Common myeloid progenitor, CD34-positive (primary cell): ENCODE data around the gene OR6B1.

ENCODE experiments used
- CTCF ChIA-PET: fragments of 350-600 bp; sonication (Branson Sonifier 250); formaldehyde crosslinking; loops from one replicate; lab custom pipeline; 2021; ENCODE audit warnings: antibody characterized with exemption; lab: Charles Lee
- POLR2A ChIA-PET: fragments of 350-600 bp; sonication (Branson Sonifier 250); formaldehyde crosslinking; loops from one replicate; lab custom pipeline; 2021; ENCODE audit warnings: antibody characterized with exemption; lab: Charles Lee
- DNase-seq, 3 donors: peaks; one replicate each; pipeline versions ENCODE4 v3.0.0 to v3.0.0-alpha.2; 2013
- H3K27ac ChIP-seq, 2 experiments: 1 replicate in 1 of 2; 2 replicates in 1 of 2; pipeline ENCODE4 v1.7.0; 2013; ENCODE audit warnings: inconsistent platforms in 2 of 2, low read length in 2 of 2, mild to moderate bottlenecking in 2 of 2, low read depth in 1 of 2, moderate library complexity in 1 of 2; ENCODE audit not compliant: severe bottlenecking in 2 of 2, insufficient read depth in 1 of 2, poor library complexity in 1 of 2
- H3K27me3 ChIP-seq, 5 experiments: replicated peaks in 2 of 5; 1 replicate in 3 of 5; 2 replicates in 2 of 5; pipeline versions ENCODE4 v1.6.1 to v1.7.0; 2013; ENCODE audit warnings: low read length in 4 of 5, mild to moderate bottlenecking in 2 of 5, moderate library complexity in 2 of 5, inconsistent platforms in 1 of 5; ENCODE audit not compliant: insufficient read depth in 5 of 5, control insufficient read depth in 4 of 5
- H3K36me3 ChIP-seq, 4 experiments: 1 replicate in 2 of 4; 2 replicates in 2 of 4; pipeline versions ENCODE4 v1.6.1 to v1.7.0; 2013; ENCODE audit warnings: low read length in 3 of 4, control low read depth in 1 of 4, mild to moderate bottlenecking in 1 of 4; ENCODE audit not compliant: control insufficient read depth in 4 of 4, insufficient read depth in 4 of 4
- H3K4me1 ChIP-seq, 4 experiments: 1 replicate in 3 of 4; 2 replicates in 1 of 4; pipeline versions ENCODE4 v1.6.1 to v1.7.1; 2013; ENCODE audit warnings: low read length in 3 of 4, mild to moderate bottlenecking in 3 of 4, control low read depth in 1 of 4, inconsistent platforms in 1 of 4, moderate library complexity in 1 of 4; ENCODE audit not compliant: control insufficient read depth in 4 of 4, insufficient read depth in 4 of 4; ENCODE audit errors: control extremely low read depth in 1 of 4
- H3K4me3 ChIP-seq, 7 experiments: 1 replicate in 4 of 7; 2 replicates in 3 of 7; pipeline versions ENCODE4 v1.5.1 to v1.7.0; 2013; ENCODE audit warnings: mild to moderate bottlenecking in 7 of 7, low read length in 6 of 7, moderate library complexity in 6 of 7, inconsistent platforms in 2 of 7, low read depth in 2 of 7, control low read depth in 1 of 7; ENCODE audit not compliant: insufficient read depth in 4 of 7, control insufficient read depth in 1 of 7; ENCODE audit errors: extremely low read depth in 1 of 7
- H3K9me3 ChIP-seq, 5 experiments: 1 replicate in 4 of 5; 2 replicates in 1 of 5; pipeline versions ENCODE4 v1.6.1 to v1.7.1; 2013; ENCODE audit warnings: low read length in 4 of 5, mild to moderate bottlenecking in 2 of 5, inconsistent platforms in 1 of 5, low read depth in 1 of 5, moderate library complexity in 1 of 5; ENCODE audit not compliant: control insufficient read depth in 4 of 5, insufficient read depth in 2 of 5; ENCODE audit errors: control extremely low read depth in 1 of 5
- WGBS: methylation state at CpG from one replicate; pipeline ENCODE4 v1.1.5; 2013; ENCODE audit not compliant: insufficient coverage; 5-methylcytosine and 5-hydroxymethylcytosine counted together

OR6B1 gene

DNA sequence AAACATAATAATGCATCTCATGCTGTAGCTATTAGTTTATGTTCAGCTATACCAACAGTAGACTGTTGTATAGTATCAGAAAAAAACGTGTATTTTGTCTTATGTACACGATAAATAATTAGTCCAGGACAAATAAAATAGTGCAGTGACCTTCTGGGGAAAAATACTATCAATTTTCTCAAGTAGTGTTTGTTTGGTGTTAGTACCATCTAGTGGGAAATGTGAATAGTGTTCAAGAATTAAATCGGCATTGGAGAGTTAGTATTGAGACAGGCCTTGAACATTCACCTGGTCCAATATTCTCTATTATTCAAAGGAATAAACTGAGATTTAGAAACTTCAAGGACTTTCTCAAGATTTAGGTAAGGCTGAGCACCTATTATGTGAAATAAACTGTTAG lies 26.9 kb downstream of the OR6B1 start:
- ChIA-PET CTCF (interaction anchor here (1.3 to 1.5 kb wide), 4 partner anchors 24 to 536 kb away, joined by 3 to 6 read pairs (median 4); partner anchors contain the start of gene TCAF1), POLR2A (no interaction called here)
- H3K27me3 ChIP-seq, result no peaks in the 10 kb centered on the region
- no peaks in the 10 kb centered on the region for H3K36me3 ChIP-seq
- no peak overlapping the region for H3K27ac ChIP-seq
- H3K9me3 ChIP-seq, result no peaks in the 10 kb centered on the region
- no CpG with 5 or more reads among the region's 3 CpGs for WGBS
- no peaks in the 10 kb centered on the region for H3K4me1 ChIP-seq
- peak; percentile 17 to 63 (median 50) for DNase-seq
- H3K4me3 ChIP-seq, result no peak overlapping the region

DNA sequence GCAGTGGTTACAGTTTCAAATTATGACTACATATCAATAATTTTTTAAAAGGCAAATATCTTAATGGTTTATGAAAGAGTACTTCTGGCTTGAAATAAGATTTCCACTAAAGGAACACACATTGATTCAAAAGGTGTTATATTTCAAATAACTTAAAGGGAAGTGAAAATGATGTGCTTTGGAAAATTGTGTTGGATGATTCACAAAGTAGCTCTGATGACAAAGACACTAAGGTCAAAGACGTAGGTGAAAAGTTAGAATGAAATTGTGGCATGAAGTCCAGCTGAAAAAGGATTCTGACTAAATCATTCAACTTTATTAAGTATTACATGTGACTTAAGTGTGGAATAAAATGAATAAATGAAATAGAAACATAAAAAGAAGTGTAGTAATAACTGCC lies 27.9 kb downstream of the OR6B1 start:
- no peak for DNase-seq
- H3K4me1 ChIP-seq, result peaks cover 0 to 2% (median 0%) of the 10 kb centered on the region in 4 experiments
- H3K36me3 ChIP-seq, result no peaks in the 10 kb centered on the region
- H3K27ac ChIP-seq, result no peak overlapping the region
- ChIA-PET CTCF (interaction anchor here (1.3 to 1.9 kb wide), 3 partner anchors 28 to 291 kb away, joined by 3 to 5 read pairs (median 4); partner anchors contain the start of gene TCAF1), POLR2A (no interaction called here)
- H3K27me3 ChIP-seq, result no peaks in the 10 kb centered on the region
- no CpG with 5 or more reads among the region's 1 CpG for WGBS
- no peak overlapping the region for H3K4me3 ChIP-seq
- no peaks in the 10 kb centered on the region for H3K9me3 ChIP-seq

DNA sequence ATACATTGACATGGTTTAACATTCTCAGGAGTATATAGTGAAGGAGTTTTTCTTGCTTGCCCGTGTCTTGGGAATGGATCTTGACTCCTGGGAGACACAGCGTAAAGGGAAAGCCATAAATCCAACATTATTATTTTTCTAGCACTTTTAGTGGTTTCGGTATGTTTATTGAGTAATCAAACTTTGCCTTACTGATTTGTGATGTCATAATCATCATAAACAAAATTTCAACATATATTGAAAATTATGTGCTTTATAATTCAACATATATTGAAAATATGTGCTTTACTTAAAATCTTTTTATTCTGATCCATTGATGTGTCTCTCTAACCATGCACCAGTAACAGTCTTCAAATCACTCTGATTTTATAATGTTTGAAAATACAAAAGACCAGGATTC lies 28.4 kb downstream of the OR6B1 start:
- H3K27me3 ChIP-seq, result no peaks in the 10 kb centered on the region
- no peak overlapping the region for H3K4me3 ChIP-seq
- DNase-seq, result no peak
- ChIA-PET CTCF (interaction anchor here (1.9 kb wide), 1 partner anchor 292 kb away, joined by 5 read pairs; no protein-coding TSS in a partner anchor), POLR2A (no interaction called here)
- H3K27ac ChIP-seq, result no peak overlapping the region
- no CpG with 5 or more reads among the region's 3 CpGs for WGBS
- no peaks in the 10 kb centered on the region for H3K9me3 ChIP-seq
- no peaks in the 10 kb centered on the region for H3K36me3 ChIP-seq
- H3K4me1 ChIP-seq, result peaks cover 0 to 4% (median 0%) of the 10 kb centered on the region in 4 experiments

DNA sequence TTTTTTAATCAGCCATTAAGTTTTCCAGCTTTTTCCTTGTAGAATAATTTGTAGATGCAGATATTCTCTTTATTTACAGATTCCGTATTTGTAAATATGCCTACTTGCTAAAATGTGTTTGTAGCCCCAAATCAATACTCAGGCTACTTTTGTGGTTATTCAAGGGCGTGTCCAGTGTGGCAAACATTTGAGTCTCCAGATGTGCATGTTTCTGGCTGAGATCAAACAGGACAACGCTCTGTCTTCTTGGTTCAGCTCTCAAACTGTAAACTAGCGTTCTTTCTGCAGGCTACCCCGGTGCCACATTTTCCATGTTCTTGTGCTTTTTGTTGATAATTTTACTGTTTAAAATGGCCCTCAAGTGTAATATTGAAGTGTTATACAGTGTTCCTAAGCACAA lies 32.4 kb downstream of the OR6B1 start:
- DNase-seq, result no peak
- no peak overlapping the region for H3K27ac ChIP-seq
- ChIA-PET CTCF (interaction anchor here (0.6 to 1.2 kb wide), 2 partner anchors 10 kb away, joined by 3 to 4 read pairs; no protein-coding TSS in a partner anchor), POLR2A (no interaction called here)
- WGBS, result no CpG with 5 or more reads among the region's 5 CpGs
- no peaks in the 10 kb centered on the region for H3K36me3 ChIP-seq
- H3K9me3 ChIP-seq, result no peaks in the 10 kb centered on the region
- no peaks in the 10 kb centered on the region for H3K27me3 ChIP-seq
- H3K4me1 ChIP-seq, result peaks cover 0 to 4% (median 0%) of the 10 kb centered on the region in 4 experiments
- no peak overlapping the region for H3K4me3 ChIP-seq

DNA sequence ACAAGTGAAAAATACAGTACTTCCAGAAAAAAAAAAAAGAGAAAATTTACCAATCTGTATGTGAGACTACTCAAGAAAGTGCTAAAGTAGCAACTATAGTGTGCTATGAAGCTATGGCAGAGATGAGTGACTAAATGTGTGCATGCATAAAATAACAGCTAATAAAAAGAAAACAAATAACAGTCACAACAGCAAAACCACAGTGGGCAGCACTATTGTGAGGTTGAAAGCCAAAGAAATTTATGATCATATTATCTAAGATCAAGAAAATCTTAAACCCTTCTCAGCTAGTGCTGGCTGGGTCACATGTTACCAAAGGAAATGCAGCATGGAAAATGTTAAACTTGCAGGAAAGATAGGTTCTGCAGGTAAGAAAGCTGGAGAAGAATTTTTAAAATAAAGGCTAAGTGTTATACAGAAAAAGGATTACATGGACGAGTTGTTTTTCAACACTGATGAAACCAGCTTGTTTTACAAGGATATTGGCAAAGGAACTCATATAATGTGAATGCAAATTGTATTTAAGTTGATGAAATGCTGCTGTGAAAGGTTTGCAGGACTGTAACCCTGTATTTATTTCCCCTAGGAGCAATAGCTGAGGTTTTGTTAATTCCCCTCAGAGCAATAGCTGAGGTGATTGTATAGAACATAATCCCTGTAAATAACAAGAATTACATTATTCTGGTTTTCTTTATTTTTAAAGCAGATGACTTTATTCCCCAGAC lies 33.0 kb downstream of the OR6B1 start:
- Histone ChIP-seq H3K27me3 (no peaks in the 10 kb centered on the region), H3K4me3 (no peak overlapping the region), H3K9me3 (no peaks in the 10 kb centered on the region), H3K4me1 (peaks cover 0 to 4% (median 0%) of the 10 kb centered on the region in 4 experiments), H3K27ac (no peak overlapping the region), H3K36me3 (no peaks in the 10 kb centered on the region)
- CTCF ChIA-PET, result interaction anchor here (1.2 kb wide), 1 partner anchor 9 kb away, joined by 4 read pairs; no protein-coding TSS in a partner anchor
- no peak for DNase-seq
- WGBS, result 40% methylated on average over 1 of the region's 1 CpG
- POLR2A ChIA-PET, result no interaction called here

DNA sequence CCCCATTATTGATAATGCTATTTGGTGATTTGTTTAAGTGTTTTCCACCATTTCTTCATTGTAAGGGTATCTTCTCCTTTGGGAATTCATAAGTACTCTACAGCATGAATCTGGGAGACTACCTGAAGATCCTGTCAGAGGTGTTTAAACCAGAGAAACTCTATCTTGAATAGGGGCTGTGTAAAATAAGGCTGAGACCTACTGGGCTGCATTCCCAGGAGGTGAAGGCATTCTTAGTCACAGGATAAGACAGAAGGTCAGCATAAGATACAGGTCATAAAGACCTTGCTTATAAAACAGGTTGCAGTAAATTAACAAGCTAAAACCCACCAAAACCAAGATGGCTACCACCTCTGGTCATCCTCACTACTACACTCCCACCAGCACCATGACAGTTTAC lies 35.3 kb downstream of the OR6B1 start:
- no peak for DNase-seq
- Histone ChIP-seq H3K27ac (no peak overlapping the region), H3K27me3 (no peaks in the 10 kb centered on the region), H3K4me1 (peaks cover 0 to 4% (median 0%) of the 10 kb centered on the region in 4 experiments), H3K36me3 (no peaks in the 10 kb centered on the region), H3K9me3 (no peaks in the 10 kb centered on the region), H3K4me3 (no peak overlapping the region)
- CTCF ChIA-PET, result no interaction called here
- POLR2A ChIA-PET, result no interaction called here

DNA sequence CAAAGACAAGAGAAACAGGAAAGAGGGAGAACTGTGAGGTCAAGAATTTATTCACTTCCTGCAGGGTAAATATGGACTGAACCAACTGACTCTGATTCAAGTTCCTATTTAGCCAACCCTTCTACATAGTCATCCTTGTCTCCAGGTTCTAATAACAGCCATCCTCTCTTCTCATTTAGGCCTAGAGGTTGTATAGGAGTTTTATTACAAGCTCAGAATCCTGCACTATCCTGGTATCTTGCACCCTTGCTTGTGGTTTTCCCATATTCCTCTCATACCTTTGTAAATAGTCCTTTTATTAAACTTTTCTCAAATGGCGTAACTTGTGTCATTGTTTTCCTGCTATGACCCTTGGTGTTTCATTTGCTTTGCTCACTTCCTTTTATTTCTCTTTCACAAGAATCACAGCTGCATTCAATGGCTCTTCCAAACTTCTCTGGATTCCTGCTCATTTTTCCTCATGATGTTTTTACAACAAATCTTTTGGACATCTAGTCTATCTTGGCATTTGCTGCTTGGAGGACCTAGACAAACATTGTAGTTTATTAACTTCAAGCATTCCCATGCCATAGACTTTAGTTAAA lies 36.3 kb downstream of the OR6B1 start:
- no peak for DNase-seq
- ChIA-PET POLR2A (no interaction called here), CTCF (no interaction called here)
- H3K9me3 ChIP-seq, result no peaks in the 10 kb centered on the region
- peaks cover 0 to 4% (median 0%) of the 10 kb centered on the region in 4 experiments for H3K4me1 ChIP-seq
- WGBS, result 67% methylated on average over 1 of the region's 1 CpG
- no peaks in the 10 kb centered on the region for H3K36me3 ChIP-seq
- H3K4me3 ChIP-seq, result no peak overlapping the region
- no peaks in the 10 kb centered on the region for H3K27me3 ChIP-seq
- H3K27ac ChIP-seq, result no peak overlapping the region
